Erythroblast (primary cell): ENCODE data around the gene CPN2.

Experiments
- GATA1 ChIP-seq: IDR thresholded peaks from 2 replicates; pipeline ENCODE4 v1.6.1; 2011; ENCODE audit warnings: low read depth, mild to moderate bottlenecking, control low read depth, low read length, moderate library complexity
- POLR2A ChIP-seq: IDR thresholded peaks from 2 replicates; pipeline ENCODE4 v1.6.1; 2011; ENCODE audit warnings: mild to moderate bottlenecking, low read length

DNA sequence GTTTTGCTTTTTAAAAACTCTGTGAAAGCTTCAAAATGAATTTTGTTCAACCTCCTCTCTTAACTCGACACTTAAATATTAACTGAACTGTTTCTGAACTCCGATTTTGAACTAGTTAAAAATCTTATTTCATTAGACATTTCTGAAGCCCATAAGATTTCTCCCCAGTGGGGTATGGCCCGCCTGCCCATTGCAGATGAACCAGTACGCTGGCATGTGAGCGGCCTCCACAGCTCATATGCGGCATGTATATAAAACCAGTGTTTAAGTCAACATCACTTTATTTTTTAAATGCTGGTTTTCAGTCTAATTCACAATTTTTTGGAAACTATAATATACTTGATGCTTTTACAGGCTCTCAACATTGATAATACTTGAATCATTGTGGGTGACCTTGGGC lies 50.2 kb downstream of the CPN2 start:
- TF ChIP-seq POLR2A (no peak), GATA1 (no peak)
